ENCODE data around the gene ANXA2R.
A peak's percentile ranks its signal among the peaks of the same experiment; 100 is the strongest.
"Not testable (repeated sequence)": the region's sequence is repeated elsewhere in the genome, so short reads cannot be mapped to it uniquely, and the experiment has no call there.

ANXA2R gene

DNA sequence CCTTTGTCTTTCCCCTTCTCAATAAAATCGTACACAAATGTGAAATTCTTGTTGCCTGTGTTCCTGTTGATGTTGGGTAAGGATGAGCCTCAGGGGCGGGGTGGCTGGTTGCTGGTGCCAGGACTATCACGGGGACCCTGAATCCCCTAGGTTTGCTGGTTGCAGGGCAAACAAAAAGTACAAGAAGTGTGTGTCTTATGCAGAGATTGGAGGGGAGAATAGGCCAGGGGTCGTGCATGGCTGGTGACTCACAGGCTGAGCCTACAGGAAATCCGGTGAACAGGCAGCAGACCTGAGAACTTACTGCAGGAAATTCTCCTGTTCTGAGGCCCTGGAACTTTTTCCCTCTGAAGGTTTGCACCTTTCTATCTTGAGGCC, 5.5 kb downstream of the ANXA2R start:
- Mint-ChIP-seq H3K27ac (peak overlapping the region; percentile 16), H3K4me3 (no peak overlapping the region), H3K36me3 (ENCODE audit: low read depth) (no peaks in the 10 kb centered on the region), H3K9me3 (no peaks in the 10 kb centered on the region), H3K4me1 (ENCODE audit: low read depth) (peaks cover 34% of the 10 kb centered on the region), H3K27me3 (no peaks in the 10 kb centered on the region)
- intact Hi-C loops (cut with micrococcal nuclease), result no loop called here

- peak overlapping the region; percentile 16 for H3K27ac Mint-ChIP-seq
- H3K4me1 Mint-ChIP-seq (ENCODE audit: low read depth), result peaks cover 34% of the 10 kb centered on the region
- no peaks in the 10 kb centered on the region for H3K9me3 Mint-ChIP-seq
- intact Hi-C loops (cut with micrococcal nuclease), result no loop called here
- H3K4me3 Mint-ChIP-seq, result no peak overlapping the region
- H3K36me3 Mint-ChIP-seq (ENCODE audit: low read depth), result no peaks in the 10 kb centered on the region
- no peaks in the 10 kb centered on the region for H3K27me3 Mint-ChIP-seq
Observed at GRCh38 chr5:43033841-43034590, 6.1 kb downstream of the ANXA2R start.

- Mint-ChIP-seq H3K4me3 (no peak overlapping the region), H3K36me3 (ENCODE audit: low read depth) (no peaks in the 10 kb centered on the region), H3K27me3 (no peaks in the 10 kb centered on the region), H3K27ac (no peak overlapping the region), H3K9me3 (no peaks in the 10 kb centered on the region), H3K4me1 (ENCODE audit: low read depth) (peaks cover 15% of the 10 kb centered on the region)
- intact Hi-C loops (cut with micrococcal nuclease), result no loop called here
Observed at GRCh38 chr5:43027054-43027785, 12.9 kb downstream of the ANXA2R start.

GRCh38 chr5:43025184-43025950, 14.8 kb downstream of the ANXA2R start:
- H3K27me3 Mint-ChIP-seq; H3K36me3 Mint-ChIP-seq (ENCODE audit: low read depth); H3K27ac Mint-ChIP-seq; H3K9me3 Mint-ChIP-seq; intact Hi-C loops (cut with micrococcal nuclease); H3K4me3 Mint-ChIP-seq: not testable (repeated sequence)
- peaks cover 16% of the 10 kb centered on the region for H3K4me1 Mint-ChIP-seq (ENCODE audit: low read depth)

GRCh38 chr5:43024217-43024616, 15.9 kb downstream of the ANXA2R start:
- Mint-ChIP-seq H3K4me1 (ENCODE audit: low read depth) (peaks cover 21% of the 10 kb centered on the region), H3K9me3 (no peaks in the 10 kb centered on the region), H3K4me3 (no peak overlapping the region), H3K27me3 (no peaks in the 10 kb centered on the region), H3K36me3 (ENCODE audit: low read depth) (no peaks in the 10 kb centered on the region), H3K27ac (no peak overlapping the region)
- intact Hi-C loops (cut with micrococcal nuclease), result no loop called here

GRCh38 chr5:43021151-43021550, 19.0 kb downstream of the ANXA2R start:
- H3K27ac Mint-ChIP-seq, result no peak overlapping the region
- H3K27me3 Mint-ChIP-seq, result no peaks in the 10 kb centered on the region
- H3K9me3 Mint-ChIP-seq, result no peaks in the 10 kb centered on the region
- H3K4me3 Mint-ChIP-seq, result no peak overlapping the region
- H3K4me1 Mint-ChIP-seq (ENCODE audit: low read depth), result peaks cover 26% of the 10 kb centered on the region
- intact Hi-C loops (cut with micrococcal nuclease), result no loop called here
- H3K36me3 Mint-ChIP-seq (ENCODE audit: low read depth), result peaks cover 16% of the 10 kb centered on the region

- intact Hi-C loops (cut with micrococcal nuclease), result no loop called here
- peak overlapping the region; percentile 99 for H3K27ac Mint-ChIP-seq
- H3K27me3 Mint-ChIP-seq, result no peaks in the 10 kb centered on the region
- H3K4me3 Mint-ChIP-seq, result peak overlapping the region; percentile 89
- H3K36me3 Mint-ChIP-seq (ENCODE audit: low read depth), result peaks cover 16% of the 10 kb centered on the region
- peaks cover 31% of the 10 kb centered on the region for H3K4me1 Mint-ChIP-seq (ENCODE audit: low read depth)
- H3K9me3 Mint-ChIP-seq, result no peaks in the 10 kb centered on the region
Observed at GRCh38 chr5:43020399-43020746, 19.7 kb downstream of the ANXA2R start.

DNA sequence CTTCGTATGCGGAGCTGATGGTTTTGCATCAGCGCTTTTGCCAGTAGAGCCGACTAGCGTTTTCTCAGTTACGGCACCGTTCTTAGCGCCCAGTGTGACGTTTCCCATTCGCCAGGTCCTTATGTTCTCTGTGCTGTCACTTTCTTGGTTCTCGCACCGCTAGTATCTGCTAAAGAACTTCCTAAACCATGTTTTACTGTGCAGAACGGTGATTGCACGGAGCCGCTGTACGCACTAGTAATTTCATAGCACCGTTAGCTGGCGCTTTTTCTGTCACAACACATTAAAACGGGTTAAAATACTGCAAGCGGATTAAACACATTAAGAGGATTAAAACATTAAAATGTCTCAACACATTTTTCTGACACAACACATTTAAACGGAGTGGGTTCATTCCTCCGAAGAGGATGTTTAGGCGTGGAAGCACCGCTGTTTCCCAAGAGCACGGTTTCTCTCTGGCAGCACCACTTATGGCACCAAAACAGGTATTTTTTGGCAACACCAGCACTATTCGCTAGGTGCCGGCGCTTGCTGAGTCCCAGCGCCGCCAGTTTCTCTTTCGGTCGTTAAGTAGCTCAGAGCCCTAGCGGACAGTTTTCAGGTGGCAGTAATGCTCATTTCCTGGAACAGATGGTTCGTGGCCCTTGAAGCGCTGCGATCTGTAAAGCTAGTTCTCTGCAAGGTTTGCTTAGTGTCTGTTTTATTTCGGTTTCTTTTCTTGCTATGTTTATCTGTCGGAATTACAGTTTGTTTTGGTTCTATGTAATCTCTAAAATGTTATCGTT, 20.3 kb downstream of the ANXA2R start:
- no peaks in the 10 kb centered on the region for H3K9me3 Mint-ChIP-seq
- peak overlapping the region; percentile 89 for H3K4me3 Mint-ChIP-seq
- intact Hi-C loops (cut with micrococcal nuclease), result loop anchor here (1.0 to 2.0 kb wide), 3 partner anchors 20 to 45 kb away; partner anchors contain the start of gene ANXA2R
- no peaks in the 10 kb centered on the region for H3K27me3 Mint-ChIP-seq
- H3K36me3 Mint-ChIP-seq (ENCODE audit: low read depth), result peaks cover 18% of the 10 kb centered on the region
- peak overlapping the region; percentile 99 for H3K27ac Mint-ChIP-seq
- peaks cover 37% of the 10 kb centered on the region for H3K4me1 Mint-ChIP-seq (ENCODE audit: low read depth)

- peaks cover 23% of the 10 kb centered on the region for H3K36me3 Mint-ChIP-seq (ENCODE audit: low read depth)
- peaks cover 42% of the 10 kb centered on the region for H3K4me1 Mint-ChIP-seq (ENCODE audit: low read depth)
- H3K4me3 Mint-ChIP-seq, result peak overlapping the region; percentile 89
- H3K27ac Mint-ChIP-seq, result peak overlapping the region; percentile 99
- intact Hi-C loops (cut with micrococcal nuclease), result loop anchor here (1.0 to 2.0 kb wide), 3 partner anchors 21 to 46 kb away; partner anchors contain the start of gene ANXA2R
- no peaks in the 10 kb centered on the region for H3K9me3 Mint-ChIP-seq
- H3K27me3 Mint-ChIP-seq, result no peaks in the 10 kb centered on the region
Observed at GRCh38 chr5:43019291-43019613, 20.9 kb downstream of the ANXA2R start.

- no peaks in the 10 kb centered on the region for H3K27me3 Mint-ChIP-seq
- intact Hi-C loops (cut with micrococcal nuclease), result loop anchor here (1.0 kb wide), 1 partner anchor 8 kb away; no protein-coding TSS in a partner anchor
- peak overlapping the region; percentile 89 for H3K4me3 Mint-ChIP-seq
- H3K27ac Mint-ChIP-seq, result peak overlapping the region; percentile 99
- H3K9me3 Mint-ChIP-seq, result no peaks in the 10 kb centered on the region
- H3K36me3 Mint-ChIP-seq (ENCODE audit: low read depth), result peaks cover 24% of the 10 kb centered on the region
- H3K4me1 Mint-ChIP-seq (ENCODE audit: low read depth), result peaks cover 44% of the 10 kb centered on the region
Observed at GRCh38 chr5:43017428-43017815, 22.7 kb downstream of the ANXA2R start.

DNA sequence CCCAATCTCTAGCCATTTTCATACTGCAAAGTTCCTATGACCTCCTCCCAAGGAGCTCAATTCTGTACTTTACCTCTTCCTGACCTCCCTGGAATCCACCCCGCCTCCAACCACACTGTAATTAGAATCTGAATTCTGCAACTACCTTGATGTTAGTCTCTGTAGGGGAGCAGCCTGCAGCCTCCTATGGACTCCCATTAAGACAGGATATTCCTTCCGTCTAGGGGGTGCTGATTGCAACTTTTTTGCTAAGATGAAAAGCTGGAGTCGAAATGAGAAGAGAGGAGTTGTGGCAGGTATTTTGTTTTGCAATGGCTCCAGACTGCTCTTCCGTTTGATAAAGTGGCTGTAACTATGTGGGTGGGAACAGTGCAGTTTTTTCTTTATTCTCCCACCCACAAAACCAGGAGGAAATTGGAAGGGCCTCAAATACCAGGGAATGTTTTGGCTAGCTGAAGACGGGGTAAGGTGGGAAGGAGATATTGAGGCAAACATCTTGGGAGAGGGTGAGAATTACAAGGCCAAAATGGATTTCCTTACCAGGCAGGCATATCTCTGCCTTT, 23.8 kb downstream of the ANXA2R start:
- Mint-ChIP-seq H3K27me3 (no peaks in the 10 kb centered on the region), H3K4me3 (peak overlapping the region; percentile 89), H3K9me3 (no peaks in the 10 kb centered on the region), H3K27ac (peak overlapping the region; percentile 99), H3K36me3 (ENCODE audit: low read depth) (peaks cover 24% of the 10 kb centered on the region), H3K4me1 (ENCODE audit: low read depth) (peaks cover 44% of the 10 kb centered on the region)
- intact Hi-C loops (cut with micrococcal nuclease), result no loop called here

DNA sequence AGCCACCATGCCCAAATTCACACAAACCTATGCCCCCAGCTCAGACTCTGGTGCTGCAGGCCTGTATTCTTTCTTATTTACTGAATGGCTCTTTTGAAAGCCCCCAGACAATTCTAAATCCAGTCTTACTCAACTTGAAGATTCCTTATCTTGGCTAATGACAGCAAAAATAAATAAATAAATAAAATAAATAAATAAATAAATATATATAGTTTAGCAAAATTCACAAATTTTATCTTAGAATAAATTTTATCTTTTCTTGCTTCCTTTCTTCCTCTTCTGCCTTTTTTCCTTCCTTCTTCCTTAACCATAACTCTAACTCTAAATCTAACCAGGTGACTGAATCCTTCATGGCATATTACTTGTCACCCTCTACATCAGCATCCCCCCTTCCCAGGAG, 25.6 kb downstream of the ANXA2R start:
- Mint-ChIP-seq H3K27me3 (no peaks in the 10 kb centered on the region), H3K36me3 (ENCODE audit: low read depth) (peaks cover 24% of the 10 kb centered on the region), H3K9me3 (no peaks in the 10 kb centered on the region), H3K4me1 (ENCODE audit: low read depth) (peaks cover 51% of the 10 kb centered on the region), H3K27ac (peak overlapping the region; percentile 40), H3K4me3 (no peak overlapping the region)
- intact Hi-C loops (cut with micrococcal nuclease), result no loop called here

- no peaks in the 10 kb centered on the region for H3K9me3 Mint-ChIP-seq
- peak overlapping the region; percentile 82 for H3K4me3 Mint-ChIP-seq
- no peaks in the 10 kb centered on the region for H3K27me3 Mint-ChIP-seq
- H3K36me3 Mint-ChIP-seq (ENCODE audit: low read depth), result peaks cover 9% of the 10 kb centered on the region
- H3K27ac Mint-ChIP-seq, result peak overlapping the region; percentile 98
- intact Hi-C loops (cut with micrococcal nuclease), result no loop called here
- peaks cover 49% of the 10 kb centered on the region for H3K4me1 Mint-ChIP-seq (ENCODE audit: low read depth)
Observed at GRCh38 chr5:43010935-43011315, 29.2 kb downstream of the ANXA2R start.
